NK-92 (cell line): ENCODE results near the gene LILRB1.
"Not testable (repeated sequence)": the region's sequence is repeated elsewhere in the genome, so short reads cannot be mapped to it uniquely, and the experiment has no call there.

Experiments
- DNase-seq: peaks from one replicate; lab custom pipeline; 2025; ENCODE audit not compliant: unreplicated experiment; lab: John Stamatoyannopoulos, UW

Gene LILRB1

GRCh38 chr19:54624934-54625730 is 5.2 kb upstream of the LILRB1 start:
- not testable (repeated sequence) for DNase-seq

DNA sequence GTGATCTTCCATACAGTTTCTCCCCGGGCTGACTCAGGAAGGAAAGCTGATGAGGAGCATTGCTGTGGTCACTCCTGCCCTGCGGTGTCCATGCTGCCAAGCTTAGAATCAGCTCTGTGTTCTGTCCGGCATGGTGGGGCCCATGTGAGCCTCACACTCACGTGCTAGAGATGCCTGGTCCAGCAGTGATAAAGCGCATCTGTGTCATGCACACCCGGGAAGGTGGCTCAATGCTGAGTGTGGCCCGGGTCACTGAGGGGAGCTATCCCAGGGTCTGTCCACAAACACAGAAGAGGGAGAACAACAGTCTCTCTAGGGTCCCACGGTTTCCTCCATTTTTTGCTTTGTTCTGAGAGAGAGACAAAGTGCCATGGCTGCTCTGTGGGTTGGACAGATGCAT is 3.5 kb upstream of the LILRB1 start:
- DNase-seq, result no peak

- DNase-seq, result not testable (repeated sequence)
Observed at GRCh38 chr19:54627912-54628311, 2.4 kb upstream of the LILRB1 start.

DNA sequence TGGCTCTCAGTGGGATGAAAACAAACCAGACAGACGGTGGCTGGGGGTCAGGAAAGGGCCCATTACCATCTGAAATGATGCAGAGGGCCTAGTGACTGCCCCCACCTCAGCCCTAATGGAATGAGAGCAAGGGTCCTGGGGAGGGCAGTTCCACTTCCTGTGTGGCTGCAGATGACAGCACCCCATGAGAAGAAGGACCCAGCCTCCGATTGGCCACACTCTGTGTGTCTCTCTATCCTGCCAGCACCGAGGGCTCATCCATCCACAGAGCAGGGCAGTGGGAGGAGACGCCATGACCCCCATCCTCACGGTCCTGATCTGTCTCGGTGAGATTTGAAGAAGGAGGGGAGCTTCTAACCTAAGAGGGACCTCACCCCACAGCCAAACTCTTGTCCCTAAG is 498 bp downstream of the LILRB1 start:
- DNase-seq, result no peak

- DNase-seq, result not testable (repeated sequence)
Observed at GRCh38 chr19:54631489-54632337, 1.4 kb downstream of the LILRB1 start.

DNA sequence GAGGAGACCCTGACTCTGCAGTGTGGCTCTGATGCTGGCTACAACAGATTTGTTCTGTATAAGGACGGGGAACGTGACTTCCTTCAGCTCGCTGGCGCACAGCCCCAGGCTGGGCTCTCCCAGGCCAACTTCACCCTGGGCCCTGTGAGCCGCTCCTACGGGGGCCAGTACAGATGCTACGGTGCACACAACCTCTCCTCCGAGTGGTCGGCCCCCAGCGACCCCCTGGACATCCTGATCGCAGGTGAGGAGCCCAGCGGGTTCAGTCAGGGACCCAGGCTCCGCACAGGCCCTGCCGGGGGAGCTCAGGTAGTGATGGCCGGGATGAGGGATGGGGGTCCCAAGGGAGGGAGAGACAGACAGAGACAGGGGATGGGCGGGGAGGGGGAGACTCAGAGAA is 2.2 kb downstream of the LILRB1 start:
- DNase-seq, result not testable (repeated sequence)

DNA sequence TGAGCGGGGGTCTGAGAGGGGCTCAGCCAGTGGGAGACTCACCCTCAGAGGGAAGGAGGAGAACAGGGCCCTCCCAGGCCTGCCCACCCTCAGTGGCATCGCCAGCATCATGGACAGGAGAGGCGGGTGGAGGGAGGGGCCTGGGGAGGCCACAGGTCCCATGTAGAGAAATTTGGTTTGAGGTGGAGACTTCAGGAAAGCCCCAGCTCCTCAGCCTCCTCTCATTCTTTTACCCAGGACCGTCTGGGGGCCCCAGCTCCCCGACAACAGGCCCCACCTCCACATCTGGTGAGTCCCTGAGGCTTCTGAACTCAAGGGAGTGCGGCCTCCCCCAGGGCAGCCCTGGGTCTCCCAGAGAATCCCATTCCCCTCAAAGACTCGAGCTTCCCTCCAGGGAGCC is 3.1 kb downstream of the LILRB1 start:
- no peak for DNase-seq

DNA sequence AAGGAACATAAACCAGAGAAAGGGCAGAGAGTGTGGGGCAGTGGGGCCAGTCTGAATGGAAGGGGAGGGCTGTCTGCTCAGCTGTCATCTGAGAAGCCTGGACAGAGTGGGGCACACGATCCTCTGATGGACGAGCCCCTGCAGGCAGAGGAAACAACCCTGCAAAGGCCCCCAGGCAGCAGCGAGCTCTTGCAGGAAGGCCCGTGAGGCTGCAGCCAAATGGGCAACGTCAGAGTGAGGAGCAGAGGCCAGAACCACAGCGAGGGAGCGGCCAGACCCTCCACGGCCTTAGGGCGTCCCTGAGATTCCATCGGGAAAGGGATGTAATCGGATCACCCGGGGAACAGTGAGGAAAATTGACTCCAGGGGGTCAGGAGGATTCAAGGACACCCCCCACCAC is 5.8 kb downstream of the LILRB1 start:
- not testable (repeated sequence) for DNase-seq

- DNase-seq, result no peak
Observed at GRCh38 chr19:54638683-54639082, 8.4 kb downstream of the LILRB1 start.

DNA sequence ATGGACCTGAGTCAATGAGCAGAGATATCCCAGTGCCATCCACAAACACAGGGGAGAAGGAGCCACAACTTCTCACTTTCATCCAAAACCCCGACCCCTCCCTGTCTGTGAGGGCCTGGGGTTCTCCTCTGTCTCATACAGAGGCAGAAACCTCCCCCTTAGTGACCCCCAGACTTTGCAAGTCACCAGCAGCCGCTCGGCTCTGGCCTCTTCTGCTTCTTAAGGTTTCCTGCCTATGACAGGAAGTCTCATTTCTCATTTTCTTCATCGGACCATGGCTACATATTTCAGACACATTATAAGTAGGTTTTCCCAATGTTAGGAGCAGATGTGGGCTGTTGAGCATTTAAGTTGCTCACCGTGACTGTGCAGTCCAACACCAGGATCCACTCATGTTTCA is 12.7 kb downstream of the LILRB1 start:
- not testable (repeated sequence) for DNase-seq

GRCh38 chr19:54643583-54643982 is 13.3 kb downstream of the LILRB1 start:
- DNase-seq, result not testable (repeated sequence)

DNA sequence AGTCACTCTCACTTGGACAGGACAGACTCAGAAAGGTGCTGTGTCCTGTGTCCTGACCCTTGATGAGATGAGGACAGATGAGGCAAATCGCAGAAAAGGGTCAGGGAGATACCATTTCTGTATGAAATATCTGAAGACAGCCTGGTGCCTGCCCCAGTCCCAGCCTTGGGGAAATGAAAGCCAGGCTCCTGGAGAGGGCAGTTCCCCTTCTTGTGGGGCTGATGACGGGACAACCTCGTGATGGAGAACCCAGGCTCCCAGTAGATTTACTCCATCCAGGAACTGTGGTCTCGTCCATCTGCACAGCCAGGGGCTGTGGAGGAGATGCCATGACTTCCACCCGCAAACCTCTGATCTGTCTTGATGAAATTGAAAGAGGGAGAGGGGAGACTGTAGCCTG is 13.8 kb downstream of the LILRB1 start:
- DNase-seq, result no peak

- DNase-seq, result no peak
Observed at GRCh38 chr19:54646331-54646841, 16.1 kb downstream of the LILRB1 start.

DNA sequence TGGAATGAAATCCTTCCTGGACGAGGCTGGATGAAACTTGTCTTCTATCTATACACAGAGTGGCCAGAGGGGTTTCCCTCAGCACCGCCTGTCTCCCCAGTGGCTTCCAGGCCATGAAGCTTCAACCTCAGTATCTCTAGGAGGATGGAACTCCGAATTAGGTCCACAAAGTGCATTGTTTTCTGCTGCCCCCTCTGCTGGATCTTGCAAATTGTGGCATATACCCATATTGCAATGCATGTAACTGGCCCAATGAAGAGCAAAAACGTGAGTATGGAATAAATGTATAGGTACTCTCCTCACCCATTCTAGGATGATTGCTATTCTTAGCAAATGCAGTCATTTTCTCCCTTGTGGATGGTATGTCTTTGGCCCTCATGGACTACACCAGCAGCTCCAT is 17.8 kb downstream of the LILRB1 start:
- no peak for DNase-seq

GRCh38 chr19:54650108-54650655 is 19.9 kb downstream of the LILRB1 start:
- no peak for DNase-seq

DNA sequence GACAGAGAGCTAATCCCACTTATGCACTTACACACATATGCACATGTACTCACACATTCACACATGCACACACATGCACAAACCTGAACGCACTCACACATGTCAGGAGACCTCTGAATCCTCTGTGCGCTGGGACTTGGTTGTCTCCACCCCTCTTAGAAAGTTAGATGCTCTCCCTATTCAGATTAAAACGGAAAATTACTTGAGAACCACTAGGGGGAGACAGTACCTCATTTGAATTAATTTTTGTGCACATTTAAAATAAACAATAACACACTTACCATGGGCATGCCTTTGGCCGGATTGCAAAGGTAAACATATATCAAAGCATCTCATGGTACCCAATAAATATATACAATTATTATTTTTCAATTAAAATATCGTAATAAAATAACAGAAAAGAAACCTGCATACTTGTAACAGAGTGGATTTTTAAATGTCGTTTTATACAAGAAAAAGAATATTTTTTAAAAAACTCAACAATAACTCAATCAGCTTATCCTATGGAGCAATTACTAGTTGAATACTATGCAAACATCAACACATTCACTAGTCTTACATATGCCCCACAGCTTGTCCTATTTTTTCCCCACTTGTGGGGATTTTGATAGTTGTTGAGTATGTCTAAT is 23.0 kb downstream of the LILRB1 start:
- no peak for DNase-seq

GRCh38 chr19:54654447-54655321 is 24.4 kb downstream of the LILRB1 start:
- no peak for DNase-seq

GRCh38 chr19:54659300-54659699 is 29.0 kb downstream of the LILRB1 start:
- no peak for DNase-seq

- DNase-seq, result no peak
Observed at GRCh38 chr19:54660306-54660705, 30.0 kb downstream of the LILRB1 start.

DNA sequence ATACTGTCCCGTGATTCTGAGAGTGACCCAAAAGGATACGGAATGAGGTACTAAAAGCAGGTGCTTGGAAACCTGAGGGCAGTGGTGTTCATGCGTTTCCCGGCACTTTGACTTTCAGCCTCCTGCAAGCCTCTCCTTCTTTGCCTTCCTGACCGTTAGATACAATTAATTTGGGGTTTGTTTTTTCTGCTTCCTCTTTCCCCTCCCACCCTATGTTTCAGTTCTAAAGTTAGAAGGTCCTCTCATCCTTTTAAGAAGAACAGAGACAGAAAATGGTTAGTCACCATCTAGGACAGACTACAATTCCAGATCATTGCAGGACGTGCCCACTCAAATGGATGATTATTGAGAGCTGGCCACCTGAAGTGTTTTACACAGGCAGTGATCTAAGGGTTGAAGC is 30.7 kb downstream of the LILRB1 start:
- no peak for DNase-seq
